Keratinocyte (primary cell): ENCODE data around the gene JAKMIP2.

Experiments
- EZH2 ChIP-seq: IDR thresholded peaks from one replicate; pipeline ENCODE4 v1.6.1; 2012; ENCODE audit warnings: inconsistent platforms, mild to moderate bottlenecking, low read length, moderate library complexity
- TF ChIP-seq, protein P1 (sequence below), 3 experiments: IDR thresholded peaks in 1 of 3; conservative IDR thresholded peaks in 1 of 3; optimal IDR thresholded peaks in 1 of 3; 2 replicates in 2 of 3; 3 replicates in 1 of 3; pipeline versions ENCODE3 to v1.5.1; 2011; ENCODE audit warnings: low read length in 3 of 3, mild to moderate bottlenecking in 3 of 3, moderate library complexity in 2 of 3, control low read depth in 1 of 3, inconsistent platforms in 1 of 3; ENCODE audit not compliant: insufficient read depth in 2 of 3; ENCODE audit errors: extremely low read depth in 1 of 3

DNA sequence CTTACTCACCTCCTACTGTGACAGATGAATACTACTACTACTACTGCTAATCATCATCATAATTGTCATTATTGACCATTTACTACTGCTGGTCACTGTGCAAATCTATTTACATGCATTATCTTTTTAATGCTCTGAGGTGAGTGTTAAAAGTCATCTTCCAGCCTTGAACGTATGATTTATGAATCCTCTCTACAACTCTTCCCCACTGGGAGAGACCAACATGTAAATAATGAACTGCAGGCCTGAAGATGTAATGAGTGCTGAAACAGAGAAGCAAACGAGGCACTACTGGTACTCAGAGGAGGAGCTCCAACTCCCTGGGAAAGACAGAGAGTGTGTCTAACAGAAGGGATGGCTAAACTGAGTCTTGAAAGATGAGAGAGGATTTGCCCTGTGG, 95.4 kb downstream of the JAKMIP2 start:
- TF ChIP-seq, protein P1, sequence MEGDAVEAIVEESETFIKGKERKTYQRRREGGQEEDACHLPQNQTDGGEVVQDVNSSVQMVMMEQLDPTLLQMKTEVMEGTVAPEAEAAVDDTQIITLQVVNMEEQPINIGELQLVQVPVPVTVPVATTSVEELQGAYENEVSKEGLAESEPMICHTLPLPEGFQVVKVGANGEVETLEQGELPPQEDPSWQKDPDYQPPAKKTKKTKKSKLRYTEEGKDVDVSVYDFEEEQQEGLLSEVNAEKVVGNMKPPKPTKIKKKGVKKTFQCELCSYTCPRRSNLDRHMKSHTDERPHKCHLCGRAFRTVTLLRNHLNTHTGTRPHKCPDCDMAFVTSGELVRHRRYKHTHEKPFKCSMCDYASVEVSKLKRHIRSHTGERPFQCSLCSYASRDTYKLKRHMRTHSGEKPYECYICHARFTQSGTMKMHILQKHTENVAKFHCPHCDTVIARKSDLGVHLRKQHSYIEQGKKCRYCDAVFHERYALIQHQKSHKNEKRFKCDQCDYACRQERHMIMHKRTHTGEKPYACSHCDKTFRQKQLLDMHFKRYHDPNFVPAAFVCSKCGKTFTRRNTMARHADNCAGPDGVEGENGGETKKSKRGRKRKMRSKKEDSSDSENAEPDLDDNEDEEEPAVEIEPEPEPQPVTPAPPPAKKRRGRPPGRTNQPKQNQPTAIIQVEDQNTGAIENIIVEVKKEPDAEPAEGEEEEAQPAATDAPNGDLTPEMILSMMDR (optimal IDR thresholded peaks at IDR 0.05 in 1 of 3, IDR thresholded peaks at IDR 0.05 in 1 of 3, conservative IDR thresholded peaks at IDR 0.05 in 1 of 3; ENCODE audit: extremely low read depth in 1 of 3, insufficient read depth in 2 of 3, low read length in 3 of 3) = no peak
- no peak for TF ChIP-seq EZH2
